Neuron (in vitro differentiated cells): ENCODE results near the gene KRT84.

Experiments used
- H2AFZ ChIP-seq: one replicate; pipeline ENCODE4 v1.6.1; 2013; ENCODE audit warnings: low read depth, mild to moderate bottlenecking, inconsistent platforms, low read length, moderate library complexity
- H3K27me3 ChIP-seq: one replicate; pipeline ENCODE4 v1.6.1; 2013; ENCODE audit warnings: low read length; ENCODE audit not compliant: insufficient read depth
- H3K36me3 ChIP-seq: one replicate; pipeline ENCODE4 v1.6.1; 2013; ENCODE audit warnings: low read length; ENCODE audit not compliant: insufficient read depth
- H3K4me1 ChIP-seq: one replicate; pipeline ENCODE4 v1.6.1; 2013; ENCODE audit warnings: low read length; ENCODE audit not compliant: insufficient read depth
- H3K4me3 ChIP-seq: 2 replicates; pipeline ENCODE4 v1.5.1; 2013; ENCODE audit warnings: mild to moderate bottlenecking, low read length, moderate library complexity
- H3K9me3 ChIP-seq: one replicate; pipeline ENCODE4 v1.6.1; 2013; ENCODE audit warnings: low read length

KRT84 gene

GRCh38 chr12:52403561-52403960 lies 18.1 kb upstream of the KRT84 start:
- no peaks in the 10 kb centered on the region for H3K9me3 ChIP-seq
- H3K27me3 ChIP-seq = no peaks in the 10 kb centered on the region
- H3K36me3 ChIP-seq = no peaks in the 10 kb centered on the region
- no peak overlapping the region for H3K4me3 ChIP-seq
- H3K4me1 ChIP-seq = no peaks in the 10 kb centered on the region
- no peak overlapping the region for H2AFZ ChIP-seq

GRCh38 chr12:52402873-52403540 lies 17.6 kb upstream of the KRT84 start:
- H3K4me3 ChIP-seq = no peak overlapping the region
- H2AFZ ChIP-seq = no peak overlapping the region

GRCh38 chr12:52402377-52402776 lies 16.9 kb upstream of the KRT84 start:
- H3K9me3 ChIP-seq = no peaks in the 10 kb centered on the region
- H2AFZ ChIP-seq = no peak overlapping the region
- H3K4me3 ChIP-seq = no peak overlapping the region
- H3K27me3 ChIP-seq = no peaks in the 10 kb centered on the region
- no peaks in the 10 kb centered on the region for H3K36me3 ChIP-seq
- H3K4me1 ChIP-seq = no peaks in the 10 kb centered on the region

More at GRCh38 chr12:52402873-52403540, 17.6 kb upstream of the KRT84 start:
- Histone ChIP-seq H3K4me1 (no peaks in the 10 kb centered on the region), H3K36me3 (no peaks in the 10 kb centered on the region), H3K27me3 (no peaks in the 10 kb centered on the region), H3K9me3 (no peaks in the 10 kb centered on the region)

- Histone ChIP-seq H3K36me3 (no peaks in the 10 kb centered on the region), H3K9me3 (no peaks in the 10 kb centered on the region), H3K4me3 (no peak overlapping the region), H3K27me3 (no peaks in the 10 kb centered on the region), H3K4me1 (no peaks in the 10 kb centered on the region), H2AFZ (no peak overlapping the region)
Observed at GRCh38 chr12:52401926-52402325, 16.5 kb upstream of the KRT84 start.

- H2AFZ ChIP-seq = no peak overlapping the region
- H3K9me3 ChIP-seq = no peaks in the 10 kb centered on the region
- H3K27me3 ChIP-seq = peaks cover 2% of the 10 kb centered on the region
- no peaks in the 10 kb centered on the region for H3K4me1 ChIP-seq
- no peak overlapping the region for H3K4me3 ChIP-seq
- H3K36me3 ChIP-seq = no peaks in the 10 kb centered on the region
Observed at GRCh38 chr12:52401526-52401925, 16.1 kb upstream of the KRT84 start.

GRCh38 chr12:52400906-52401305 lies 15.5 kb upstream of the KRT84 start:
- H3K27me3 ChIP-seq = peaks cover 3% of the 10 kb centered on the region
- H3K4me1 ChIP-seq = no peaks in the 10 kb centered on the region
- H3K9me3 ChIP-seq = no peaks in the 10 kb centered on the region
- no peaks in the 10 kb centered on the region for H3K36me3 ChIP-seq
- H2AFZ ChIP-seq = no peak overlapping the region
- H3K4me3 ChIP-seq = no peak overlapping the region

GRCh38 chr12:52399756-52400155 lies 14.3 kb upstream of the KRT84 start:
- Histone ChIP-seq H3K36me3 (no peaks in the 10 kb centered on the region), H3K9me3 (no peaks in the 10 kb centered on the region), H3K4me1 (no peaks in the 10 kb centered on the region), H3K4me3 (no peak overlapping the region), H3K27me3 (peaks cover 3% of the 10 kb centered on the region), H2AFZ (no peak overlapping the region)

- Histone ChIP-seq H3K36me3 (no peaks in the 10 kb centered on the region), H2AFZ (no peak overlapping the region), H3K4me3 (no peak overlapping the region), H3K27me3 (peaks cover 3% of the 10 kb centered on the region), H3K9me3 (no peaks in the 10 kb centered on the region), H3K4me1 (no peaks in the 10 kb centered on the region)
Observed at GRCh38 chr12:52398176-52398575, 12.7 kb upstream of the KRT84 start.

GRCh38 chr12:52396656-52397055 lies 11.2 kb upstream of the KRT84 start:
- Histone ChIP-seq H3K9me3 (no peaks in the 10 kb centered on the region), H3K4me1 (no peaks in the 10 kb centered on the region), H3K4me3 (no peak overlapping the region), H3K36me3 (no peaks in the 10 kb centered on the region), H3K27me3 (peaks cover 3% of the 10 kb centered on the region), H2AFZ (no peak overlapping the region)

- H3K9me3 ChIP-seq = no peaks in the 10 kb centered on the region
- no peaks in the 10 kb centered on the region for H3K4me1 ChIP-seq
Observed at GRCh38 chr12:52395761-52396434, 10.4 kb upstream of the KRT84 start.

GRCh38 chr12:52394836-52395405 lies 9.5 kb upstream of the KRT84 start:
- H3K36me3 ChIP-seq = no peaks in the 10 kb centered on the region
- H3K9me3 ChIP-seq = no peaks in the 10 kb centered on the region
- H3K27me3 ChIP-seq = peaks cover 9% of the 10 kb centered on the region
- H3K4me1 ChIP-seq = no peaks in the 10 kb centered on the region
- no peak overlapping the region for H3K4me3 ChIP-seq
- no peak overlapping the region for H2AFZ ChIP-seq

More at GRCh38 chr12:52395761-52396434, 10.4 kb upstream of the KRT84 start:
- H3K27me3 ChIP-seq = peaks cover 9% of the 10 kb centered on the region
- H3K36me3 ChIP-seq = no peaks in the 10 kb centered on the region
- H3K4me3 ChIP-seq = no peak overlapping the region
- H2AFZ ChIP-seq = no peak overlapping the region

GRCh38 chr12:52392465-52393007 lies 7.1 kb upstream of the KRT84 start:
- Histone ChIP-seq H3K4me3 (no peak overlapping the region), H3K27me3 (peaks cover 15% of the 10 kb centered on the region), H2AFZ (no peak overlapping the region), H3K4me1 (no peaks in the 10 kb centered on the region), H3K9me3 (no peaks in the 10 kb centered on the region), H3K36me3 (no peaks in the 10 kb centered on the region)

GRCh38 chr12:52391618-52392002 lies 6.2 kb upstream of the KRT84 start:
- no peaks in the 10 kb centered on the region for H3K36me3 ChIP-seq
- no peaks in the 10 kb centered on the region for H3K4me1 ChIP-seq
- peaks cover 14% of the 10 kb centered on the region for H3K27me3 ChIP-seq
- H3K9me3 ChIP-seq = no peaks in the 10 kb centered on the region
- no peak overlapping the region for H2AFZ ChIP-seq
- no peak overlapping the region for H3K4me3 ChIP-seq
